ENCODE data around the gene RACK1.

GRCh38 chr5:181194489-181195248, 49.0 kb downstream of the RACK1 start:
- no peak for TF ChIP-seq CTCF (IDR thresholded peaks at IDR 0.05; ENCODE audit: low read depth, low read length, poor library complexity, severe bottlenecking)
- TF ChIP-seq EZH2phosphoT487 (IDR thresholded peaks at IDR 0.05; ENCODE audit: borderline replicate concordance, low read length): no peak

Data from DOHH2 (cell line).